NCI-H187 treated with DMSO at 0.1 percent for 48 hours (cell line): Measurements from ENCODE around the gene SVEP1.
"Not testable (repeated sequence)": the region's sequence is repeated elsewhere in the genome, so short reads cannot be mapped to it uniquely, and the experiment has no call there.

Experiments
- DNase-seq: peaks from one replicate; lab custom pipeline; 2025; lab: John Stamatoyannopoulos, UW

Gene SVEP1

DNA sequence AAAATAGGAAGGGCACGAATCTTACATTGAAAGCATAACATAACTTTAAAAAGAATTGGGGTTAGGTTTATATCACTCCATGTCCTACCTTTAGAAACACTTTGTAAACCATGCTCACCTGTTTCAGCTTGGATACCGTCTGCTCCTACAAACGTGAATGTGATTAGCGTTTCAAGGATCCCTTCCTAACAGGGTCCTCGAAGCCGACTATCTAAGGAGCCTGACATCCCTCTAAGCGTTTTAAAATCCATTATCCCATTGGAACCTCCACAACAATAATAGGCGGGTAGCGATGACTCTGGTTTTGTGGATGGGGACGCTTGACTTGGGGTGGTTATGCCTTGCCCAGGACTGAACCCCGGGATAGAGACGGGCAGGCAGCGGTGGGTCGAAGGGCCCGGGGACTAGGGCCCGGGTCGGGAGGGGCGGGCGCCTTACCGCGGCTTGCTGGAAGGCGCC, 937 bp downstream of the SVEP1 start:
- no peak for DNase-seq

DNA sequence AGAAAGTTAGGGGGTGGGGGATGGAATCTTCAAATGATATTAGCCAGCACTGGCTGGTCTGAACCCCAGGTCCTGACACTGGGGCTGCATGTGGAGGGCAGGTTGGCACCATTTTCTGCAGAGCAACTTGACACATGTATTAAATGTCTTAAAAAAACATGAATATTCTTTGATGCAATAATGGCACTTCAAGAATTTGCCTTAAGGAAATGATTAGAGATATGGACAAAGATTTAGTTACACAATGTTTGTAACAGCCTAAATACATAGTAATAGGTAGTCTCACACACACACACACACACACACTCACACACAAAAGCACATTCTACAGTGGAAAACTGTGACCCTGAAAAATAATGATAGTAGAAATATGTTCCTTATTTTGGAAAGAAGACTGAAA, 3.6 kb downstream of the SVEP1 start:
- no peak for DNase-seq

DNA sequence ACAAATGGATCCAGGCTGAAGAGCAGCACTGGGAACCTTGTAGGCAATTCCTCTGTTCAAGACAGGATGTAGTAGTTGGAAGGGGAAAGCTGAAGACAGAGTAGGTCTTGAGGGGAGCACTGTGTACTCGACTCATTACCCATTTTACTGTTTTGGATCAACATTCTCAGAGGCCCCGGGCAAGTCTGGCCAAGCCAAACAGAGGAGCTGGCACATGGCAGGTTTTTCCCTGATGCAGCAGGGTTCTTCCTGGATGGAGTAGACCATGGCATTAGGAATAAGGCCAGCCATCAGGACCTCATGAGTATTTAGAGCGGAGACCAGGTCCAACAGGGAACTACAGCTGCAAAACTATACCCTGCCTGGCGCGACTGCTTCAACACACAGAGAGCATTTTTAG, 4.4 kb downstream of the SVEP1 start:
- no peak for DNase-seq

DNA sequence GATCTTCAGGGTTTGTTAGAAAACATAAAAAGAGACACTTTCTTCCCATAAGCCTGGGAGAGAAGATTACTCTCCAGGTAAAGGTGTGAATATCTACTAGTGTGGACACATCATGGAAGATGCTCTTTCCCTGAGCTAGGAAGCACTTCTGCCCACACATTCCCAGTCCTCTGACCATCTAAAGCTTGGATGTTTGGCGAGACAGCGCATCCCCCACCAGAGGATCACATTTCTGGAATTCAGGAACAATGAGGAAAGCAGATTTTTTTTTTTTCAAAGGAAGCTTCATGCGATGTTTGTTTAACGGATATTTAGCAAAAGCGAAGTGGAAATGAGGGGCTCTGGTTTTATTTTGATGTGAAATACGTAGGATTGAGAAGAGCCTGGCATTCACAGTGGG, 6.2 kb downstream of the SVEP1 start:
- no peak for DNase-seq

DNA sequence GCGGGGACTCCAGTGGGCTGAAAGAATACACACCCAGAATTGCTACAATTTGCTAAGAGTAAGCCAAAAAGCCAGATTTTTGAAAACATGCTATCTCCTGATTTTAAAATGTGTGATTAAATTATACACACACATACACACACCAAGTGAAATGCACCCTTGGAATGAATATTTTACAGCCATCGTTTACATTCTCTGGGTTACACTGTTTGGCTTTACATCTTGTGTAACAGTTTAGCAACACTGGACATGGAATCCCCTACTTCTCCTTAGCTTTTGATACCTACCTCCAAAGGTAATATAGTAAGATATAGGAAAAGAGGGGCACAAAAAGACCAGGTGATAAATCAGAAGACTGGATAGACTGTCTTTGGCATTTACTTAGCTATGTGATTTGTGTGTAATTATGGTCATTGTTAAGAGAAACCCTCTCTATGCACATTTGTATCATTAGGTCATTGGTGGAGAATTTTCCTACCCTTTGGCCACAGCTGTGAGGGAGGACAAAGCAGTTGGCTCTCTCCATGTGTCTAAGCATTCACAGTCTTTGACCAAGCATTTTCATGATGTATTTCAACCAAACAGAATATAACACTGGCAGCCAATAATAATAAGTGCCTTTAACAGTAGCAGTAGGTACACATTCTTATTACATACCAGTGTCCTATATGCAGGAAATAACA, 7.6 kb downstream of the SVEP1 start:
- DNase-seq, result no peak

DNA sequence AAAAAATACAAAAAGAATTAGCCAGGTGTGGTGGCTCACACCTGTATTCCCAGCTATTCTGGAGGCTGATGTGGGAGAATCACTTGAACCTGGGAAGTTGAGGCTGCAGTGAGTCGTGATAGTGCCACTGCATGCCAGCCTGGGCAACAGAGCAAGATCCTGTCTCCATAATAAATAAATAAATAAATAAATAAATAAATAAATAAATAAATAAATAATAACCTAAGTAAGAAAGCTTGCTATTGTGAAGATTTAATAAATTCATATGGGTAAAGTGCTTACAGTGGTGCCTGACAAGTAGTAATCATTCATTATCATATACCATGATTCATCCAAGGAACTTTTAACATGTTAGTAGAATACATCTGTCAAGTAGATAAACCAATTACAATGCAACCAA, 13.4 kb downstream of the SVEP1 start:
- DNase-seq, result no peak

DNA sequence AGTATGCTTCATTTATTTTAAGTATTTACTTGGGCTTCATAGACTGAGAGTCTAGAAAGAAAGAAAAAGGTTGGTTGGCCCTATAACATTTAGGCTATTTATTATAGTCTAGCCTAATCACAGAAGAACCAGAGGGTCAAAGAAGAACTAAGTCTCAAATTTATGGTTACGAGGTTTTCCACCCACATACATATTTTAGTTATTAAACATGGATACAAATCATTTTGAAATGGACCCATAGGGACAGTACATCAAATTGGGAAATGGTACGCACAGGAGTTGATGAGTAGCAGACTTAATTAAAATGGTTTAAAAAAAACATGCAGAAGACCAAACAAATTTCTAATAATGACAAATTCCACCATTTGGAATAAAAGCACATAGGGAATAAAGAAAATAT, 17.7 kb downstream of the SVEP1 start:
- no peak for DNase-seq

DNA sequence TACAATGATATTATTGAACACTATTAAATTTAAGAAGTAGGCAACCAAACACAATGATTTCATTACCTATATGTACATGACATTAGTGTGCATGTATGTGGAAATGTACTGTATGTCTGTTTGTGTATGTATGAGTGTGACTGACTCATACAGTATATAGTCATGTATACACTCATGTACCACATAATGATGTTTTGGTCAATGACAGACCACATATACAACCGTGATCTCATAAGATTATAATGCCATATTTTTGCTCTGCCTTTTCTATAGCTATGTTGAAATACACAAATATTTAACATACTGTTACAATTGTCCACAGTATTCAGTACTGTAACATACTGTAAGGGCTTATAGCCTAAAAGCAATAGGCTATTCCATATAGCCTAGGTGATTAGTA, 19.7 kb downstream of the SVEP1 start:
- no peak for DNase-seq

DNA sequence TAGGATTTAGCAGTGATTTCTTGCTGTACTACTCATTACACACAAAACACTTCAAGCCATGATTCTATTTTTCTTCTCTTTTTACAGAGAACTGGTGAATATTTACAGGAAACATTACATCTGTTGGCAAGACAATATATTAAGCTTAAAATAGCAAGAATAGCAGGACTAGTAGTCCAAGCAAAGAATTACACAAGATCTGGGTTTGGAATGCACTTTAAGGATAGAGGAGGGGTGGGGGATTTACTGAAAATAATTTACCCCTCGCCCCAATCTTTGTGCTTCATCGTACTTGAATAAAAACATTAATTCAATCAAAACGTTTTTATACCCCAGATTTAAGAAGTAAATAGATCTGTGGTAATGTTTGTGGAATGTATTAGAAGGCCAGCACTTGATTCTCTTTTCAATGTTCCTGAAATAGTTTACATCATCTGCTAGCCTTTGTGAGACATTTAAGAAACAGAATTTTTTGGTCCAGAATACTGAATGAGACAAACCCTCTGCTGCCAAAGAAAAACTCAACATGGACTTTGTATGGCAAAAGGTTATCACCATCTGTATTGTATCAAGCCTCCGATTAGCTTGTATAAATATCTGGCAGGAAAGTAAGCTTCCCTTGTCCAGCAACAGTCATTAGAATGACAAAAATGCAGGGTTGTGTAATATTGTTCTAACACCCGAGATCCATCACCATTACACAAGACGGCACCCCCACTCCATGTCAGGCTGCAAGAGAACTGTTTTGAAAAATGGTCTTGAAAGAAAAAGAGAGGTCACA, 23.8 kb downstream of the SVEP1 start:
- no peak for DNase-seq

DNA sequence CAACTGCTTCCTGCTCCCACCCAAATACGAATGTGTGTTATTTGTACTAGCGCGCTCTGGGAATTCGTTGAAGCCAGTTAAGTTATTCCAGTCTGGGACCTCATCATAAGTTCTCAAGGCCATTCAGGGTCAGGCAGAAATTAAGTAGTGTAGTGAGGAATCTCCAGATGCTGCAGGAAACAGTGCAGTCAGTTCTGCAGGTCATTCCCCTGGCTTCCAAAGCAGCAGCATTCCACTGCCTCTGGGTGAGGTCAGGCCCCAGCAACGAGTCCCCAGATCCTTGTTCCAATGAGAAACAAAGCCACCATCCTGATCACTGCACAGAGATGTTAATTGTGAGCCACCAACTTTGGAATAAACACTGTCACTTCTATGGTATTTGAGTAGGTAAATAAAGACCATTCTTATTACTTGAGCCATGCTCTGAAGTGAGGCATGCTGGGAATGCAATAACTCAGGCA, 33.1 kb downstream of the SVEP1 start:
- DNase-seq, result no peak

DNA sequence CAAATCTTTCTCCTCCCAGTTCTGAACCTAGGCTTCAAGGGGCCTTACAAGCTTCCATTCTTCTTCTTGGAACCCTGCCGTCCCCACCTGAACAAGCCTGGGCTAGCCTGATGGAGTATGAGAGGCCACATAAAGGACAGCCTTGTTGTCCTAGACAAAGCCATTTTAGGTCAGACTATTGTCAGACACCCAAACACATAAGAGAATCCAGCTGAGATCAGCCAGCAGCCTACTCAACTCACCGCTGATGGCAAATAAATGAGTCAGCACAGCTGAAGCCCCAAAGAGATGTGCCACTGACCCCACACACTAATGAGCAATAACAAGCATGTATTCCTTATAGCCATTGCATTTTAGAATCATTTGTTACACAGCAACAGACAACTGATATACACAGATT, 33.8 kb downstream of the SVEP1 start:
- DNase-seq, result no peak

DNA sequence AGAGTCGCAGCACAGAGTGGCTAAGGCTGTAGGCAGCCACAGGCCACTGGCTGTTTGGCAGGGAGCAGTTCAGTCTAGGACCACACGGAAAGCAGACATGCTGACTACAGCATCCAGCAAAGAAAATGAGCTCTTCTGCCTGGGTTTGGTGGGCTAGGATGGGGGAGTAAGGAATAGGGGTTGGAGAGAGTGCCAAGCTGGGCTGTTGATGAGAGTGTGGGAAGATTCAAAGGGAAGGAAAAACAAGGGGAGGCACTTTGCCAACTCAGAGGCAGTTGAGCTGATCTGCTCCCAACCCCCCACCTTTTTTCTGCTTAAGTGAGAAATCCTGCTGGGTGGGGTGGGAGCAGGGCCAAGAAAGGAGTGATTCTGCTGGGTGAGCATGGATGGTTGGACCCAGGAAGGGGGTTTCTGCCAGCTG, 35.9 kb downstream of the SVEP1 start:
- DNase-seq, result no peak

DNA sequence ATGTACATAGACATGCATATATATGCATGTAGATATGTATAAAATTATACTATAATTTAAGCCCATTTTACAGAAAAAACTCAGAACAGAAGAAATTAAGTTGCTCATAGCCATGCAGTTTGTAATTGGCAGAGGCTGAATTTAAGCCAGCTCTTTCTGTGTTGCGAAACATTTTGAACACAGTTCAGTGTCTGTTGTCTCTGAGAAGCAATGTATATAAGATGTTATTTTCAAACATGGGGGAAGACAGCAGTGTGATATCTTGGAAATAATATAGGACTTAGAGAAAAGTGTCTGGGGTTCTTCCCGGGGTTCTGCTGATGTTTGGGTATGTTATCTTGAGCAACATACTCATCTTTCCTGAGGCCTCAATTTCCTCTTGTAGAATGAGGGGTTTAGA, 37.6 kb downstream of the SVEP1 start:
- DNase-seq, result no peak

DNA sequence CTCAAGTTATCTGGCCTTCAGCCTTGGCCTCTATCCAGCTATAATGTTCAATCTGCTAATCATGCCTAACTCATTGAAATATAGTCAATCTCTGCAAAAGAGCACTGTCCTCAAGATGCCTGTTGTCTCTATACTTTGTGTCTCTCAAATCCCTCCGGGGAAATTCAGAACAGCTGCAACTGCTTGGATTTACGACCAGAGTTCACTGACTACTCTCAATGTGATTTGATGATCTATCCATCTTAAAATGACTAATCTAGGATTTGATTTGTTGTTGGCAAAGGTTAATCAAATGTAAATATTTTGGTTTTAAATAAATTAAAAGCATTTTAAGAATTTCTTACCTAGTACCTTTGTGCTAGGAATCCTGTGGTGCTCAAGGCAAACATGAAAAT, 40.9 kb downstream of the SVEP1 start:
- no peak for DNase-seq

DNA sequence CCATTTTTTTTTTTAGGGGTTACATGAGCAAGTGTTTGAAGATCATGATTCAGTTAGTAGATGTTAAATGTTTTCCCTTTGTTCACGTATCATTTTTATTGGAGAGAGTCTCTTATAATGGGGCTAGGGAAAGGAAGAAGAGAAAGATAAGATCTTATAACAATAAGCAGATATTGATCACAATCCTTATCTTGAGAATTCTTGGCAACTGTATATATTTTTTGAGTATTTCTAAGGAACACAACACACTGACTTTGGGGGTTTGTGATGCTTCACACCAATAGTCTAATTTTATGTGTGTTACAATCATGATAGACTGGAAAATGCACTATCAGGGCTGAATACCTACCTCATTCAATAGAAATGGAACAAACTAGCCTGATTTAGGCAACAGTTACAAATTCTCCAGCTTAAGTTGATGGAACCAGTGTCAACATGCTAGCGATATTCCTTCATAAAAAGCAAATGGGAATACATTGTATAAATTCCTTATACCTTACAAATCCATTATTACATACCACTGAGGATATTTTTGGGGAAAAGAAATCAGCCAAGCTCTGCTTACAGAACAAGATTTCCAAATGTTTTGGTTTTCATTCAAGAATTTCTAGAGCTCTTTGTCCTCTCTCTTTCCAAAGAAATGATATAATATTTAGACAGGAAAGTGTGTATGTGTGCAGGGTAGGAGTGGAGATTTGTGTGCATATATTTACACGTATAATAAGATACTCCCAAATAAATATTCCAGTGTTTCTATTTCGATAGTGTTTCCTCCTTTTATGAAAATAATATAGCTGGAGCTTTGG, 41.5 kb downstream of the SVEP1 start:
- no peak for DNase-seq

DNA sequence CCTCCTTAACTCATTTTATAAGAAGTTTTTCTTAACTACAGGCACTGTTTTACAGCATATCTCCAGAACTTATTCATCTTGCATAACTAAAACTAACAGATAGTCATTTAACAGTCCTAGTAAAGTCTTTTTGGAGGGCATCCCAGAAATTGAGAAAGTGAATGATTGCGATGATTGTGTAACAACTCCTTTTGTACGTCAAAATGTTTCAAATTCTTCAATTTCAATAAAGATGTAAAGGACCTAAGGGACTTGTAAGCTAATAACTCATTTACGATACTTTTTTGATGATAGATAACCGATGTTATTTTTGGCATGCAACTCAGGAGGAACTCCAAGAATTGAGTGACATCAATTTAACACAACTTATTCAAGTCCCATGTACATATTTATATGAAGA, 42.7 kb downstream of the SVEP1 start:
- DNase-seq, result no peak

DNA sequence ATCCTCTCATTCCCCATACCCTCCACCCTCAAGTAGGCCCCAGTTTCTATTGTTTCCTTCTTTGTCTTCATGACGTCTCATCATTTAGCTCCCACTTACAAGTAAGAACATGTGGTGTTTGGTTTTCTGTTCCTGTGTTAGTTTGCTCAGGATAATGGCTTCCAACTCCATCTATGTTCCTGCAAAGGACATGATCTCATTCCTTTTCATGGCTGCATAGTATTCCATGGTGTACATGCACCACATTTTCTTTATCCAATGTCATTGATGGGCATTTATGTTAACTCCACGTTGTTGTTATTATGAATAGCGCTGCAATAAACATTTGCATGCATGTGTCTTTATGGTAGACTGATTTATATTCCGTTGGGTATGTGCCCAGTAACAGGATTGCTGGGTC, 45.4 kb downstream of the SVEP1 start:
- DNase-seq, result not testable (repeated sequence)

DNA sequence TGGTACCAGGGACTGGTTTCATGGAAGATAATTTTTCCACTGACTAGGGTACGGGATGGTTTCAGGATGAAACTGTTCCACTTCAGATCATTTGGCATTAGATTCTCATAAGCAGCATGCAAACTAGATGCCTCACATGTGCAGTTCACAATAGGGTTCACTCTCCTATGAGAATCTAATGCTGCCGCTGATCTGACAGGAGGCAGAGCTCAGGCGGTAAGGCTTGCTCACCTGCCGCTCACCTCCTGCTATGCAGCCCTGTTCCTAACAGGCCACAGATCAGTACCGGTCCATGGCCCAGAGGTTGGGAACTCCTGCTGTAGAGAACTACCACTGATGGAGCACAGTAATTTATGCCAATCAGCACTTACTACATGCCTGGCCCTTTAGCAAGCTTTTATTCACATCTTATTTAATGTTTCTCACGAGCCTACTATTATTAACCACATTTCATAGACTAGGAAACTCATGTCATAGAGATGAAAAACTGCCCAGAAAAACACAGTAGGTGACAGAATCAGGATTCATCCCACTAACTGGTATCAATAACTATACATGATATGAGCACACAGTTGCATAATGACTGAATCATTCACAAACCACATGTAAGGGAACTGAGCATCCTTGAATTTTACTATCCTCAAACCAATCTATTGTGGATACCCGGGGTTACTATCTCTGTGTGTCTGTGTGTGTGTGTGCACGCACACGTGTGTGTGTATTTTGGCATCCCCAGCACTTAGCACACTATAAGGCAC, 46.5 kb downstream of the SVEP1 start:
- no peak for DNase-seq

DNA sequence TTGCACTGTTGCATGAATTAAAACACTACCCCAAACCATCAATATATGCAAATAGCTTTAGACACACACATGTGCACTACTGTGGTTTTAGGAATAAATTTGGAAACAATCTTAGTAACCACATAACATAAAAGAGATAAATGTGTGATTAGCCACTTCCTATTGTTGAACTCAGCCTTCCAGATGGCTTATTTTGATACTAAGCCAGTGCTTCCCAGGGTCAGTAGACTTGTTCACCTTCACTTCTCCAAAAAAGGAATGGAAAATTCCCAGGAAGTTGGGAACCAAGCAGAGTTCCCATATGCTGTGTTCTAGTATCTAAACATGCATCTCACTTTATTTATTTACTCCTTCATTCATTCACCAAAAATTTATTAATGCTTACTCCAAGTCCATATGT, 47.8 kb downstream of the SVEP1 start:
- DNase-seq, result no peak

DNA sequence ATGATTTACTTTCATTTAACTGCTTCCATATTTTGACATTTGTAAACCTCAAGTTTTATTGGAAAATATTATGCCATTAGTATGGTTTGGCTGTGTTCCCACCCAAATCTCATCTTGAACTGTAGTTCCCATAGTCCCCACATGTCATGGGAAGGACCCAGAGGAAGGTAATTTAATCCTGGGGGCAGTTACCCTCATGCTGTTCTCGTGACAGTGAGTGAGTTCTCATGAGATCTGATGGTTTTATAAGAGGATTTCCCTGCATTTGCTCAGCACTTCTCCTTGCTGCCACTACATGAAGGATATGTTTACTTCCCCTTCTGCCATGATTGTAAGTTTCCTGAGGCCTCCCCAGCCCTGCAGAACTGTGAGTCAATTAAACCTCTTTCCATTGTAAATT, 48.3 kb downstream of the SVEP1 start:
- DNase-seq, result not testable (repeated sequence)

DNA sequence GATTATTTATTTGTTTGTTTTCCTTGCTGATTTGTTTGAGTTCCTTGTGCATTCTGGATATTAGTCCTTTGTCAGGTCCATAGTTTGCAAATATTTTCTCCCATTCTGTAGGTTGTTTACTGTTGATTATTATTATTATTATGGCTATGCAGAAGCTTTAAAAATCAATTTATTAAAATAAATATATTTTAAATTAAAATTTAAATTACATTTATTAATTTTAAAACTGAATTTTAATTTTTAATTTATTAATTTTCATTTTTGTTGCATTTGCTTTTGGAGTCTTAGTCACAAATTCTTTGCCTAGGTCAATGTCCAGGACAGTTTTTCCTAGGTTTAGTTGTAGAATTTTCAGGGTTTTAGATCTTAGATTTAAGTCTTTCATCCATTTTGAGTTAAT, 50.9 kb downstream of the SVEP1 start:
- no peak for DNase-seq

DNA sequence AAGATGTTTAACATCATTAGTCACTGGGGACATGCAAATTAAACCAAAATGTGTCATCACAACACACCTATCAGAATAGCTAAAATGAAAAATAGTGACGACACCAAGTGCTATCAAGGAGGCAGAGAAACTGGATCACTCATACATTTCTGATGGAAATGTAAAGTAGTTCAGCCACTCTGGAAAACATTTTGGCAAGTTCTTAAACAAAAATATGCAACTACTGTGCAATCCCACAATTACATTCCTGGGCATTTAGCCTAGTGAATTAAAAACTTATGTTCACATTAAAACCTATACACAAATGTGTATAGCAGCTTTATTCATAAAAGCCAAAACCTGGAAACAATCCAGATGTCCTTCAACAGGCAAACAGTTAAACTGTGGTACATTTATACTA, 53.1 kb downstream of the SVEP1 start:
- no peak for DNase-seq
